Measurements from ENCODE around the gene PRMT1. TPM values are rescaled to one million over a fixed set of nuclear protein-coding genes. Genes with fewer than 3 reads are reported as not detected.
A peak's percentile ranks its signal among the peaks of the same experiment; 100 is the strongest.

Gene PRMT1
- total and polyA plus RNA-seq, 2 of the 13 experiments (the other 11 are each of a cell fraction or from before 2014, with no cell fraction given), result 324 to 374 TPM

- TF ChIP-seq ZBTB33 (CRISPR knock-in tag; IDR thresholded peaks at IDR 0.05) (no peak), CERS6 (CRISPR knock-in tag; IDR thresholded peaks at IDR 0.05) (no peak), ZMAT5 (CRISPR knock-in tag; IDR thresholded peaks at IDR 0.05; ENCODE audit: borderline replicate concordance, low read depth) (no peak), BCL3 (CRISPR knock-in tag; IDR thresholded peaks at IDR 0.05) (no peak), ATF2 (CRISPR knock-in tag; IDR thresholded peaks at IDR 0.05) (no peak; the same call in 1 of the 2 replicates), FOXA3 (CRISPR knock-in tag; IDR thresholded peaks at IDR 0.05) (no peak), TGIF2 (CRISPR knock-in tag; IDR thresholded peaks at IDR 0.05) (no peak), PRPF4 (IDR thresholded peaks at IDR 0.05; ENCODE audit: low read depth, low read length, poor library complexity, severe bottlenecking) (no peak), ZNF180 (CRISPR knock-in tag; IDR thresholded peaks at IDR 0.05; ENCODE audit: borderline replicate concordance, low read depth) (no peak), TEF (CRISPR knock-in tag; IDR thresholded peaks at IDR 0.05) (no peak), MTERF4 (CRISPR knock-in tag; IDR thresholded peaks at IDR 0.05) (no peak), ZNF354B (CRISPR knock-in tag; IDR thresholded peaks at IDR 0.05) (0 out of 2 replicates have a peak, but pooled peaks have one; percentile 38), DNMT3B (CRISPR knock-in tag; conservative IDR thresholded peaks at IDR 0.05) (no peak), DZIP1 (CRISPR knock-in tag; IDR thresholded peaks at IDR 0.05) (no peak), ELF1 (CRISPR knock-in tag; IDR thresholded peaks at IDR 0.05) (no peak), TBL1XR1 (IDR thresholded peaks at IDR 0.05; ENCODE audit: borderline replicate concordance, low read length, partially characterized antibody) (no peak), ZNF446 (CRISPR knock-in tag; IDR thresholded peaks at IDR 0.05) (no peak), ATRX (CRISPR knock-in tag; IDR thresholded peaks at IDR 0.05; ENCODE audit: borderline replicate concordance) (no peak), ADNP (CRISPR knock-in tag; IDR thresholded peaks at IDR 0.05) (peak; percentile 94)
These were observed 811 bp upstream of the PRMT1 start (continued) for GRCh38 chr19:49676136-49676783.

Data from HepG2 (cell line).